ENCODE data around the gene INSIG2.

Gene INSIG2

DNA sequence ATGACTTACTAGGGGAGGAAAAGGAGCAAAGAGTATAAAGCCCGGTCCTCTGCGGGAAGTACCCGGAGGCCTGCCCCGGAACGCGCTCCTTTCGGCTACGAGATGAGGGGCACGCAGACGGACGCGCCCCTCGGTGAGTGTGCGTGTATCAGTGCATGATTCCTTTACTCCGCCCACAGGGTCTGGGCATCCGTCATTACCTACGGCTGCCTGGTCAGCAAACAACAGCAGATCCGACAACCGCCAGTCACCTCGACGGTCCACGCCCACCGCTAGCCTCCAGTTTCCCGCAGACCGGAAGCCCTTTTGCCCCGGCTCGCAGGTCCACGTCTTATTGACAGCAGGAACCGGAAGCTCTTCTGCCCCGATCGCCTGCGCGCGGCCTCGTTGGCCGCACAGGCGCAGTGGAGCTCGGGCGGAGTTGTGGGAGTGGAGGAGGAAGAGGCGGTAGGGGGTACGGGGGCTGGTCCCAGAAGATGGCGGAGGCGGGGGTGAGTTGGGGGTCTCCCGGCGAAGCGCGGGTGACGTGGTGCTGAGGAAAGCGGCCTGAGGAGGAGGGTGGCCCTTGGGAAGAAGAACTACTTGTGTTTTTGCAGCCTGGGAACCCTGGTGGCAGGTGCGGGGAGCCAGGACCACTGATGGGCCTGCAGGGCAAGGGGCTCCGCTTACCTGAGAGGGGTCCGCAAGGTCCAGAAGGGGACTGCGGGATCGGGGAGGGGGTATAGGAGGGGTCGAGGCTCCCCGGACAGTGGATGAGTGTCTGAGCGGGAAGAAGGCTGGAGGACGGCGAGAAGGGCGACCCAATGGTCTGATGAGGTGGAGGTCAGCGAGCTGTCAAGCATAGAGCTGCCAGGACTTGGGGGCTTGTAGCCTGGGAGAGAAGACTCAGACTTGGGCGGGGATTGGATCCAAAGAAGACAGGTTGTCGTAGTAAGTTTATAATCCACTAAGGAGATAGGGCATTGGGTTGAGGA lies at the start of gene INSIG2:
TSS of gene INSIG2 (plus strand) at position 421 of the 974 bp plus-strand sequence. CDS start 8,086 bp downstream, outside the sequence.
- peak; percentile 89 for DNase-seq (ENCODE audit: low spot score)

DNA sequence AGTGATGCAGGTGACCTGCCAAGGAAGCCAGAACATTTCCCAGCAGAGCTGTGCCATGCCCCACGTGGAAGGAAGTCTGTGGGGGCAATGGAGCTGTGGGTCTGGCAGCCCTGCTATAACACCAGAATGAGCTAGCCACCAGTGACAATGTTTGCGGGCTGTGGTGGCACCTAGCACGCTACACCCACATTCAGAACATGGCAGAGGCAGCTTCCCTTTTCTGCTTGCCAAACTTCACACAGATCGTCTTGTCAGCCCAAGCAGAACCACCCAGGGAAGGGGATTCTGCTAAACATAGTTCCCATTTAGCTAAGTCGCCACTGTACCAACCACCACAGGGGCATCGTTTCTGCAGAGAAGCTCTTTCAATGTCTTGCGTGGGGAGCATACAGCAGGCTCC lies 47.4 kb upstream of the INSIG2 start:
- DNase-seq (ENCODE audit: low spot score), result no peak

DNA sequence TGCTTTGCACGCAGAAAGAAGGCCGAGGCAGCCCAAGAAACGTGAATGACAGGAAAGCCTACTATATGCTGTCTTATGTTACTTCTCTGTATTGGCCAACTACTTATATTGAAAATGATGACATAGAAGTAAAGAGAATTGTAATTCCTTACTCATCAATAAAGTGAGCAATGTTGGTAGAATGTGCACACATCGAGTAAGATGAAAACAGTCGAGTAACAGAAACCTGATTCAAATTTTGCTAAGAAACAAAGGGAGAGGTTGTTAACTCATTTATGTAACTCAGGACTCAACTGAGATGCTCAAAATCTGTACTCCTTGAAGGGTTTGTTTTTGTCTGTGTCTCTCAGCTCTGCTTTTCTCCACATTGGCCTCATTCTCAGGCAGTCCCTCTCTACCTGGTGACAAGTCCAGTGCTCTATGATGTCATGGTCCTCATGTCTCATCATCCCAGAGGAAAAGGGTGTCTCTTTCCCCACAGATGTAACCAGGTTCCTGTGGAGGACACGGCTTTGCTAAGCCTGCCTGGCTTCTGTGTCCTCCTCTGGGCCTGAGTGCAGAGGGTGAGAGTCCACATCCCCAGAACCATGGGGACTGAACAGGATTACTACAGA lies 44.1 kb upstream of the INSIG2 start:
- DNase-seq (ENCODE audit: low spot score), result no peak

DNA sequence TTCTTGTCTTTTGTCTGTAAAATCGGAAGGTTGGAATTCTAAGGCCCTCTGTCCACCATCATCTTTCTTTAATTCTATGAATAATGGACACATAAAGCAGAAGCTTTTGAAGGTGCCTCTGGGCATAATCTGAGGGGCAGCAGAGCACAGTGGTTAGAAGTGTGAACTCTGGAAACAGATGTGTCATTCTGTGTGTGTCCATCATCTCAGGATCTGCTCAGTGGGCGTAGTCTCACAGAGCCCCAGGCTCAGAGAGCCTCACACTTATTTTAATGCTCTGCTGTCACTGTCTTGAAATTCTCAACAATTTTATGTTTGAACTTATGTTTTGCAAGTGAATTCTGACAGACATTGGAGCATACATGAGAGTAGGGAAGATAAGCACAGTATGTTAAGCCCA lies 43.4 kb upstream of the INSIG2 start:
- DNase-seq (ENCODE audit: low spot score), result no peak

DNA sequence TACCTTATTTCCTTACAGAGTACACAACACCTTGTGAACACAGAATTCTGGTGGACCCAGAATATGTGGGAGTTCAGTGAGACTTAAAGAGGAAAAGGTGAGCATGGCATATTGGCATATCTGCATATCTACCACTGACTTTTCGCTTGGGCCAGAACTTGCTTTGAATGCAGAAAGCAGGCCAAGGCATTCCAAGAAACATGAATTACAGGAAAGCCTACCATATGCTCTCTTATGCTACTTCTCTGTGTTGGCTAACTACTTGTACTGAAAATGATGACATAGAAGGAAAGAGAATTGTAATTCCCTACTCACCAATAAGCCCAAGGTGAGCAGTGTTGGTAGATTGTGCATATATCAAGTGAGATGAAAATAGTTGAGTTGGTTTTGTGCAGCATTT lies 43.0 kb upstream of the INSIG2 start:
- no peak for DNase-seq (ENCODE audit: low spot score)

DNA sequence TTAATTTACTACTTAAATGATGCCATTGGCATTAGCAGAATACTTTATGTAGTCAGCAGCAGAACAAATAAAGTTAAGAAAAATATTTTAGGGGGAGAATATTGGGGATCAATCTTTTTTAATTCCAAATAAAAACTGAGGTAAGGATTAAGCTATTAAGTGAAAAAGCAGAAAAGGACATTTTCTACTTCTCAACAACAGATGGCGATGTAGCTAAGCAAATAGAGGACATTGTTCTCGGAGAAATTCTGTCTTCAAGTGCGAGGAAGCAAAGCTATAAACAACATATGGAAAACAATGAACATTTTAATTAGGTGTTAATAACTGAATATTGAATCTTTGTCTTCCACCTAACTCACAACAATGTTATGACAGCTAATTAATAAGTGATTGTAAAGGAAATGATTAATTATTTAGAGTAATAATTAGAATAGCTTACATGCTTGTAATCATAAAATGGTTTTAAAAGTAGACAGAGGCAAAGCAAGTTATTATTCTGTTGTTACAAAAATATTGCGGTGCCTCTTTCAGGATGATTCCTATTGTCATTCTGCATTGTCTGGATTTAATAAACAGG lies 41.5 kb upstream of the INSIG2 start:
- DNase-seq (ENCODE audit: low spot score), result peak; percentile 15

DNA sequence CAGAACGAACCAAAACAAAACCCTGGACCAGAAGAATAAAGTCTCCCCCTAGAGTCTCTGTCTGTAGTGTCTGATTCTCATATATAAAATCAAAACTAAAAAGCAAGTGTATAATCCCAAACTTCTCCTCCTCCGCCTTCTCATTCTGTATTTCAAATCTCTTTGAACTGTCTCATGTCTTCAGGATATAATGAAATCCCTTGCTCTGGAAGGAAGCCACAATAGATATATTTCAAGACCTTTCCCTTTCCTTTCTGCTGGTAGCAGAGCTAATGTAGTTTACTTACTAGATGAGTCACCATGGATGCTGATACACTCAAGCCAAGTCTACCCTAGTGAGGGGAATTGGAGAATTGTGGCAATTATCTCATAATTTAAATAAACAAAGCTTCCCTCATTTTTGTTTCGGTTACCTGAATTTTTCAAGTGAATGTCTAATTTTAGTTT lies 40.9 kb upstream of the INSIG2 start:
- no peak for DNase-seq (ENCODE audit: low spot score)

DNA sequence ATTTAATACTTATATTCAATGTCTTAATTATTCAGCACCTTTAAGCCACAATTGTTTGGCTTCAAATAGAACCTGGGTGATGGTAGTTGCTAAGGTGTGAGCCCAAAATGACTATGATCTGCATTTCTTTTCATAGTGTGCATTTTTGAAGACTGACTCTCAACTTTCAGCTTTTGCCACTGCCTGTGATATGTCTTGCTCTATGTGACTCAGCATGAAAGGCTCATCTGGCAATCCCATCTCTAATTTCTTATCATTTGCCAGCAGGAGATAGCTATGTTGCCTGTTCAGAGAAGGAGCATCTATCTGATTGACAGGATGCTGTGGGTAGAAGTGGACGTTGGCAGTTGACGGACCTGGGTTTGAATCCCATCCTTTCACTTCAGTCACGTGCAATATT lies 39.9 kb upstream of the INSIG2 start:
- no peak for DNase-seq (ENCODE audit: low spot score)

DNA sequence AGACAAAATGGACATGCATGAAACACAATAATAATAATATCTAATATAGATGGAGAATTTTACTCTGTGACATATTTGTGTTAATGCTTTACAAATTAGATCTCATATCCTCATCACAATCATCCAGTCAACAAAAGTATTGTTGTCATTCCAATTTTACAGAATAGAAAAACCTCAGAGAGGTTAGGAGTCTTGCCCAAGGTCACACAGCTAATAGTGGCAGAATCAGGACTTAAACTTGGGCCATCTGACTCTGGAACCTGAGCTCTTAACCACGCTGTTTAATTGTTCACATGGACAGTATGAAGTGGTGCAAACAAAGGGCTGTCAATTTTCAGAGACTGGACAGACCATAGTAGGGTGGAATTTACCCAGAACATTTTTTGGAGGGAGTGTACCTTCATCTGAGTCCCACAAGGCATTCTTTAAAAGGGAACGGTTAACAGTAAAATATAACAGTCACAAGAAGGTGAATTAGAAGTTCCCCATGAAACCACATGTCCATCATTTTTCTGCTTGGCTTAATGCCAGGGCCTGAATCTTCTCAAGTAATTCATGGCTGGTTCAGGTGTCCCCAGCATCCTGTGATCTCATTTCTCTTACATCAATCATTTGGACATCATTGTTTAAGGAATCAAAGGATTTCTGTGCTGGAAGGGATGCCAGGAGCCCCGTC lies 39.0 kb upstream of the INSIG2 start:
- no peak for DNase-seq (ENCODE audit: low spot score)

DNA sequence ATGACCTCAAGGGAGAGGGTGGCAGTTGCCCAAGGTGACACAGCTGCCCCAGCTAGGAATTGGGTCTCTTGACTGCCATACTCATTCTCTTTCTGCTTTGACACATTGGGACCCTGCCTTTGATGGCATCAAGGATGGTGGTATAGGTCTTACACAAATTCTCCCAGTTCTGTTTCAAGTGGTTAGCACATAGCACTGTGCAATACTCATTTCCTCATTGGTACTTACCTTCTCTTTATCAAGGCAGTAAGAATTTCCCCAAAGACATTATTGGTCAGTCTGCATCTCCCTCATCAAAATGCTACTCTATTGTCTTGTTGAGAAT lies 38.5 kb upstream of the INSIG2 start:
- DNase-seq (ENCODE audit: low spot score), result no peak

DNA sequence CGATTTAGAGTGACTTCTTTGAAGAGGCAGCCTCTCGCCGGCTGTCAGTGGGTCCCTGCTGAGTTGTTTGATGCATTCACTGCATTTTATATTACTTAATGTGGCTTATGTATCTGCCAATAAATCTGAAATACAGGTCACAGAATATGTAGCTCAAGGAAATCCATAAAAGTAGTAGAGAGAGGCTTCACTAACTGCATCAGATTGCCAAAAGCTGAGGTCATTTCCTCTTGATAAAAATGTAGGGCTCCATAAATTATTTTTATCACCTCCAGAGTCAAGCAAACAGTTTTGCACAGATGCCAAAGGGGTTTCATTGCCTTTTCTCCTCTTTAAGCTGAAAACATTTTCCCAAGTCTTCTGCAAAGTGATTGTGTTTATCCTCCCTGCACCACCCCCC lies 37.9 kb upstream of the INSIG2 start:
- DNase-seq (ENCODE audit: low spot score), result no peak

DNA sequence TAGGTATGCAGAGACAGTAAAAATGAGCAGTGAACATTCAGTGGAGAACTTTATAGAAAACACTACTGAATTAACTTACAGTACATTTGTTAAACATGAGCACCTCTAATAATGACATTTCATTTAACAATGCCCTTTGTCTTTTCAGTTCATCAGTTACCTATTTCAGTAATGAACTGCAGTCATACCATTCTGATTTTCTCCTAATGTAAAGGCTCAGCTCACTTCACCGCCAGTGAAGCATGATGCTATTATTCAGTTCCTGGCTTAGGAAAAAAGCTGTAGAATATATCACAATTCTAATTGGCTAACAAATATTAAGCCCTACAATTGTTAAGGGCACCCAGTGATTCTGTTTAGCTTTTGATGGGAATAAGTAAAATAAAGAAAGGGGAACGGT lies 37.3 kb upstream of the INSIG2 start:
- DNase-seq (ENCODE audit: low spot score), result no peak

DNA sequence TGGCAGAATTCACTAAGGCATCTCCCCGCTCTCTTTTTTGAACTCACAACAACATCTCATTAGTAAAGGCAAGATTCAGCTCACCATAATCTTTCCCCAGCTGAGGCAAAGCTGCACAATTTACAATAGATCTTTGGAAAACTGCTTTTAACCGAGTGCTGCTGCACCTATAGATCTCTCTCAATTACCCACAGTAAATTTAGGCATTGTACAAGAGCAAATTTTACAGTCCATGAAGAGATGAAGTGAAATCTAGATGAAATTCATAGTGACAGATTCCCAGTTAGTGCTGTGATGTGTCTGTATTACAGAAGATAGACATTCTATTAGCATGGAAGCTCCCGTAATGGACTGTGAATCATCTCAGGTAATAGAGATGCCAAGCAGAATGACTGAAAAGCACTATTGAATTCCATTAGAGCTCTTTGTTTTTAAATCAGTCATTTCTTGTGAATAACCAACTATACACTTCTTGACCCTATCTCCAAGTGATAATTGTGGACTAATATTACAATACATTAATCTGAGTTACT lies 36.4 kb upstream of the INSIG2 start:
- DNase-seq (ENCODE audit: low spot score), result no peak

DNA sequence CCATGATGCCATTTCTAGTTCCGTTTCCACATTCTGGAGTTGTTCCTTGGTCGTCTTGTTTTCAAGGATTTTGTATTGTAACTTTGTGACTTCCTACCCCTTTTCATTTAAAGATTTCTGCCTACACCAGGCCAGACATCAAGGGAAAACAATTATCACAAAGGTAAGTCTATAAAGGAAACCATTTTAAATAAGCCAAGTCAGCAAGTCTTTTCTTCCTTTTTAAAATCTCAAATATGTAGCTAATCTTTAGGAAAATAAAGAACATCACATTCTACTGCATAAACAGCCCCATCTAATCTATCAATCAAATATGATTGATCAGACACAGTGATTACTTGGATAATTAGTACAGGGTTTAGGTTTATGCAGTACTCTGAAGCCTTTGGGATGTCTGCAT lies 35.8 kb upstream of the INSIG2 start:
- no peak for DNase-seq (ENCODE audit: low spot score)

DNA sequence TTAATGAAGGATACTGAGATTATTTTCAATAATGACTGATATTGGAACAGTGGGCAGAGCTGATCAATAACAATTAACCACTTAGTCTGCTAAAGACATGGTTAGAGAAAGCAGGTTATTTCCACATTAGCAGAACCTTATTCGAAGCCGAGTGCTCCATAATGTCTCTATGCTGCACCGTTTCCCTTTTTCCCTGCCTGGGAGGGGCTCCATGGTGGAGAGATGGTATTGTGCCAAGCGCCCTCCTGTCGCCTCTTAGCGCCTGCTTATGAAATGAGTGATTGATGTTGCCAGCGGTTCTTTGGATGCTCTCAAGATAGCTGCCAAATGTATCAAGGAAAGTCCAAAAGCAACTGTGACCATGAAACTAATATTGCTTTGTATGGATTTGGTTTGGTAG lies 34.6 kb upstream of the INSIG2 start:
- DNase-seq (ENCODE audit: low spot score), result no peak

DNA sequence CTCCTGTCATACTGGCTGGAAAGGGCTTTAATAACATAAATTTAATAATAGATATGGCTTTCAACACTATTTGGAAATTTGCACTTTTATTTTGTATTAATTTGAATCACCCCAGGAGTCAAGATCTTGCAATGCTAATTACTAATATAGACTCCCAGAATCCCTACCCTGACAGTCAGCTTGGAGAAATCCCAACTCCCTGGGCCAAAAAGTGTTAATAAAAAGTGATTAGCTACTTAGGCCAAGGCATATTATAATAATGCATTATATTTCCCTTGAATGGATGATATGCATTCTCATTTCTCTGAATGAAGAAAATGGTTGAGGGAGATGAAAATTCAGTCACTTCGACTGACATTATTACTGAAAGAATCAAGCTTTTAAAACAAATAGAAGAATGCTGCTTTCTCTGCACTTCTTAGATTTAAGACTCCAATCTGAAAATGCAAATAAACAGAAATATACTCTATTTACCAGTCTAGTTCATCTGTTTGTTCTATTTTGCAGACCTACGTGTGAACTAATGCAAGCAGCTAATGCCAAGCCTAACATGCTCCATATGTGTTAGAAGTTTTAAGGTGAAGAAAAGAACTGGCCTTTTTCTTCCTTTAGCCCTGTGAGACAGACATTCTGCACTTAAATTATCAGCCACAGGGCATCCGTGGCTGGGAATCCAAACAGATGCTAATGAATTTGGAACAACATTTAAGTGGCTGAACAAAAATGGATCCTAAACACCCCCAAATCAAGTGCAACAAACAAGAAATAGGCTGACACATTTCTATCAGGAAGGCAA lies 33.9 kb upstream of the INSIG2 start:
- DNase-seq (ENCODE audit: low spot score), result no peak

DNA sequence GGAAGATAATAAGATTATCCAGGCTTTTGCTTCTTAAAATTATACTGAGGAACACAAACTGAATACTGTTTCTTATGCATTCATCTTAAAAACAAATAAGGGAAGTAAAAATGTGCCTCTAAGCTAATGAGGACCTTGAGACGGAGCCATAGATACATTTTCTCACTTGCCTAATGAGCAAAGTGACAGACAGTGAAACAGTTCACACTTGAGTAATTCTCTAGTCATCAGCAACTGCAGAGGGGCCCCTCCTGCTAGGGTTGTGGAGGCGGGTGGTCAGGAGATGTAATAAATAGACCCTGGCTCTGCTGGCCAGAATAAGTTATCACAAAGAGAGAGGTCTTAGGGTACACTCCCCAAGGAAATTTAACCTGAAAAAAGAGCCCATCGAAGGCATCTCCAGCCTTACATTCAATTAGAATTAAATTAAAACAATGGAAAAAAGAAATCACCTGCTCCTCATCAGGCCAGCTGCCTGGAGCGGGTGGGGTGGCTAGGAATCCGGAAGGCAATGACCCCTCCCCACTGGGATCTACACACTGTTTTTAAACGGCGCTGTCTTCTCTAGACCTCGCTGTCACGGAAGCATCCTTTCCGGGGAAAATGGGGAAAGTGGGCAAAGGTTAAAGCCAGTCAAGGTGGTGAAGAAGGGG lies 32.6 kb upstream of the INSIG2 start:
- DNase-seq (ENCODE audit: low spot score), result no peak

DNA sequence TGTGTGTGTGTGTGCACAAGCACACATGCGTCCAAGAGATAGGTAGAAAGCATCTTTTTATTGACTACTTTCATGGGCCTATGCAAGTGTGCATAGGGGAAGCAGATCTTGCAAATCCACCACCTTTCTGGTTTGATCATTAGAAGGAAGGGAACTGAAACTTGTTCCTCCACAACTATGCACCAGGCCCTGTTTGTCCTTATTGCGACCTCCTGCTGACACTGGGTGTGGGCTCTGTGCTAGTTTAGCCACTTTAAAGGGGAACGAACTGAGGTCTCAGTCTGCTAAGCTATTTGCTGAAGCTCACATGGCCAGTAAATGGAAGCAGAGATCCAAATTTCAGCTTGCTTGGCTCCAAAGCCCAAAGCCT lies 32.1 kb upstream of the INSIG2 start:
- DNase-seq (ENCODE audit: low spot score), result no peak

DNA sequence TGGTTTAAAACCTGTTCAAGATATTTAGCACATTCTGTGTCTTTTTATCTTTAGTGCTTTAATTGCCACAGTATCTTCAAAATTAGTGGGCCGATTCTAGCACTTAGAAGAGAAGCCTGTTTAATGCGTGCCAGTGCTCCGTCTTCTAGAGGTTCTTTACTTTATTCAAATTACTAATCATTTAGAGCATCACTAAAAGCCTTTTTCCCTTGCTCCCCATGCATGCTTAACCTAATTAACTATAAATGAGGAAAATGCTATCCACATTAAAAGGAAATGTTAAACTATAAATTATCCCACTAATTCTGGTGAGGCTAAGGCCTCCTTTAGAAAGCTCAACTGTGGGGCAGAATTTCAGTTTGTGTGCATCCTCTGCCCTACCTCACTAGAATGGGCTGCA lies 31.5 kb upstream of the INSIG2 start:
- no peak for DNase-seq (ENCODE audit: low spot score)

DNA sequence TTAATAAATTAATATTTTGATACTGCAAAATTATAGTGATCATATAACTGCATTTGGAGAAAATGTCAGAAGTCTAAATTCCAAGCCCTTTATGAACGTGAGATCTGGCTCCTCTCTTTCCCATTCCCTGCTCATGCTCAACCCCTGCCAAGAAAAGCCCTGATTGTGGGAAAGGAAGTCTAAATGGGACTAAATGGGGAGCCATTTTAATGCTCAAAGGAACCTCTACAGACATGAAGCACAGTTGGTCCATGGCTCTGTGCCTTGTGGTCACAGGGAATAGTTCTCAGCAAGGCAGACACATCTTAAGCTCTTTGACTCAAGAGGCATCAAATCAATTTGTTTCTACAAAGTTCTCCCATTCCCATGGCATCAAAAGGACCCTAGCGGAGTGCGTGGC lies 29.3 kb upstream of the INSIG2 start:
- no peak for DNase-seq (ENCODE audit: low spot score)

DNA sequence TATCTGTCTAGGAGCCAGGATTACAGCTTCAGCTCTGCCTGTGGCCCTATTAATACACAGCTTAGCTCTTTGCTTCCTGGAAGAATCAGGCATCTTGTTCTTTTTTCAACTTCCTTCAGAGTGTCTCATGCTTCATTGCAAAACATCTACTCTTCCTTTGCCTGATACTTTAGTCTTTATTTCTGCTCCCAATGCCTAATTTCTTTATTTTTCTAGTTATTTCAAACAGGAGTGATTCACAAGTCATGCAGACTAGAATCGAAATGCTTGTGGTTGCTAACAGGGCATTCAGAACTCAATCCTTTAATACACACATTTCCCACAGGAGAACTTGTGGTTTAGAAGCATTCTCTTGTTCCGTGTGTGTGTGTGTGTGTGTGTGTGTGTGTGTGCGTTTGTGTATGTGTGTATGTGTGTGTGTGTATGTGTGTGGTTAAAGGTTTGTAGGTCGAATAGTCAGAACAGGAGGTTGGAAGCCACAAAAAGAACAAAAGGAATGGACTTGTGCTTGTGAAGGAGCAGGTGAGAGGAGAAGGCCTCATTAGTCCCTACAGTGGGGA lies 28.3 kb upstream of the INSIG2 start:
- no peak for DNase-seq (ENCODE audit: low spot score)
